Activated CD4-positive, alpha-beta T cell treated with anti-CD3 and anti-CD28 coated beads, Interleukin-2, amount 10 ng/mL, durations not matched to agents 24 days and 14 days (primary cell): Measurements from ENCODE around the gene PRKN. TPM values are rescaled to one million over a fixed set of nuclear protein-coding genes. Genes with fewer than 3 reads are reported as not detected.

Experiments used
- DNase-seq: peaks from one replicate; pipeline ENCODE4 v3.0.0; 2022
- H3K27ac Mint-ChIP-seq: one replicate; pipeline ENCODE4 v1.8.0; 2022; ENCODE audit warnings: mild to moderate bottlenecking, mixed read lengths
- H3K27me3 Mint-ChIP-seq: one replicate; pipeline ENCODE4 v1.8.0; 2022; ENCODE audit warnings: mixed read lengths
- H3K36me3 Mint-ChIP-seq: one replicate; pipeline ENCODE4 v1.8.0; 2022; ENCODE audit warnings: low read depth, mild to moderate bottlenecking, mixed read lengths
- H3K4me1 Mint-ChIP-seq: one replicate; pipeline ENCODE4 v1.8.0; 2021; ENCODE audit warnings: mixed read lengths
- H3K4me3 Mint-ChIP-seq: one replicate; pipeline ENCODE4 v1.8.0; 2022; ENCODE audit warnings: mild to moderate bottlenecking, moderate library complexity, mixed read lengths
- H3K9me3 Mint-ChIP-seq: one replicate; pipeline ENCODE4 v1.8.0; 2021; ENCODE audit warnings: mixed read lengths
- intact Hi-C: fragments of 100-400 bp; cut with micrococcal nuclease; formaldehyde crosslinking; loops from one replicate; pipeline ENCODE4 v1.15.1; 2023
- total RNA-seq: library from RNA; stranded (reverse); gene quantifications from 2 replicates; pipeline ENCODE4 v1.2.3, GENCODE V29; 2022

The PRKN gene
- total RNA-seq, 1 donor from 2014 or later = not detected

DNA sequence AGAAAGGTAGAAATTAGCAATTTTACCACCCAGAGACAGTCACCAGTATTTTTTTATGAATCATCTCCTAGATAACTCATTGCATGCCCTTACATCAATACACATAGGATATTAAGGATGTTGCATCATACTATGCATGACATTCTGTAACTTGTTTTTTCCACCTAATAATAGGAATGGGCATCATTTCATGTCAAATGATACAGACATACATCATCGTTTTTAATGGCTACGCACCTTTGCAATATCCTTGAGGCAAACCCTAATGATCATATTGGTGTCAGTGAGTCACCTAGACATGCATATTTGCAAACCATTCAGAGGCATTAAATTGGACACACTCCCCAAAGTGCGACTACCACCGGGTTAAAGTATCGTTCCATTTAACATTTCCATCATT is 1144.0 kb downstream of the PRKN start:
- no peak overlapping the region for H3K4me3 Mint-ChIP-seq
- H3K9me3 Mint-ChIP-seq = no peaks in the 10 kb centered on the region
- intact Hi-C loops = no loop called here
- H3K4me1 Mint-ChIP-seq = no peaks in the 10 kb centered on the region
- DNase-seq = no peak
- no peaks in the 10 kb centered on the region for H3K36me3 Mint-ChIP-seq
- no peaks in the 10 kb centered on the region for H3K27me3 Mint-ChIP-seq
- H3K27ac Mint-ChIP-seq = no peak overlapping the region

DNA sequence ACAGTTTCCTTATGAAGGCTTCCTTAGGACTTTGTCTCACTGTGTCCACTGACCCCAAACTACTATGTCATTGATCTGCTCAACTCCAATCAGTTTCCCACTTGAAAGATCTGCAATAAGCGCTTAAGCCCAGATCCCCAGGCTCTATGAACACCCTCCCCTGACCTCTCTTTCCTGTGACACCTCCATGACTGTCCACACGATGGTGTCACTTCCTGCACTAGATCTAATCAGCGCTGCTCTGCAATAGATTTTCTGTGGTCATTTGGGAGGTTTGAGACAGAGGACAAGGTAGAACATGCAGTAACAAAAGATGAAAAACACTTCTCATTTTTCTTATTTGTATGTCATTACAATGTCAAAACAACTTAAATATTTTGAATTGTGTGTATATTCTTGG is 1149.1 kb downstream of the PRKN start:
- no peaks in the 10 kb centered on the region for H3K27me3 Mint-ChIP-seq
- intact Hi-C loops = no loop called here
- no peaks in the 10 kb centered on the region for H3K9me3 Mint-ChIP-seq
- no peaks in the 10 kb centered on the region for H3K36me3 Mint-ChIP-seq
- H3K27ac Mint-ChIP-seq = no peak overlapping the region
- DNase-seq = no peak
- H3K4me3 Mint-ChIP-seq = no peak overlapping the region
- H3K4me1 Mint-ChIP-seq = no peaks in the 10 kb centered on the region

DNA sequence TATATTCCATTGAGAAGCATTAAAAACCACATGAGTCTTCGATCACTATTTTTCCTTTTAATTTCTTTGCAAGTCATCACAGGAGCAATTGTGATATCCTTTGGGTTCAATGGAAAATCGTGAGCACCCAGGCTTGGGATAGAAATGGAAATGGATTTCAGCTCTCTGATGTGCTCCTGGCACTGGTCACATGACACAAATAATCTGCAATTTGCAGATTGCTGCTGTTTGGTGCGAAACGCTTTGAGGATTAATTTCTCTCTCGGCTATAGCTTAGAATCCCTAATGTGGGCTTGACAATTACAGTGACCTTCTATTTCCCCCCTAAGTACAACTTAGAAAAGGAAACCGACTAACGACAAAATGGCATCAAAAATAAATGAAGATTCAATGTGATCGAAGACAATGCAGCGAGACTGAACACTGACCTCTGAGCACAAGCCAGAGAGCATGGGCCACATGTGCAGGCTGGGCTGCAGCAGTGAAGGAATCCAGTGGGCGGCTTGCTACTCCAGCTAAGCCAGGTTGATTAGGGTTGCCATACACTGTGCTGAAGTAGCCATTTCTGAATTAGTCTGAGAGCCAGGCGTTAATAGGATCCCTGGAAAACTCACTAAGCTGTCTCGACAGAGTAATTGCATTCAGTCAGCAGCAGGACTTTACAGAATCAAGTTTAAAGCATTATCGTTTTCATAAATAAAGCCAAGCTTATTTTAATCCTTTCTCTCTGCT is 1151.9 kb downstream of the PRKN start:
- no peak for DNase-seq
- intact Hi-C loops = no loop called here
- Mint-ChIP-seq H3K4me3 (no peak overlapping the region), H3K27ac (no peak overlapping the region), H3K36me3 (no peaks in the 10 kb centered on the region), H3K9me3 (no peaks in the 10 kb centered on the region), H3K4me1 (no peaks in the 10 kb centered on the region), H3K27me3 (no peaks in the 10 kb centered on the region)

DNA sequence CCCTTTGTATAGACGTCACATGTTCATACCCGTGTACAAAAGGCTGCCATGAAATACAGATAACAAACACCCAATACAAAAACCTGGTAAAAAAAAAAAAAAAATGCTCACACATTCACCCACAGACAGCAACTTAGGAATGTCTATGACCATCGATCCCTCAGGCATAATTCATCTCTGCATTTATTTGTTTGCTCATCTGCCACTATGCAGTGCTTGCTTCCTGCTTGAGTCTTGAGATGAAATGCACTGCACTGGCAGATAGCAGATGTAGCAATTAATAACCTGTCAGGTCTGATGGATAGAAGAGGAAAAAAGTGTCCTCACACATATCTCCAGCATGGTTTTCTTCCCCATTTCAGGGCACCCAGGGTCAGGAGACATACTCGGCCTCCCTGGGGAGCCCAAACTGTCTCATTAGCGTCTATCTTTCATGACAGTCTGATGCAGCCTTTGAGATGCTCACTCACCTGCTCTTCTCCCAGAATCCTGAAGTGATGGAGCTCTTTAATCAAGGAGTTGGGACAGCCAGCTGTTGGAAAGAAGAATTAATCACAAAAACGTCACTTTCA is 1158.6 kb downstream of the PRKN start:
- DNase-seq = no peak
- no peak overlapping the region for H3K27ac Mint-ChIP-seq
- intact Hi-C loops = no loop called here
- no peaks in the 10 kb centered on the region for H3K36me3 Mint-ChIP-seq
- H3K4me3 Mint-ChIP-seq = no peak overlapping the region
- no peaks in the 10 kb centered on the region for H3K9me3 Mint-ChIP-seq
- no peaks in the 10 kb centered on the region for H3K27me3 Mint-ChIP-seq
- H3K4me1 Mint-ChIP-seq = no peaks in the 10 kb centered on the region

DNA sequence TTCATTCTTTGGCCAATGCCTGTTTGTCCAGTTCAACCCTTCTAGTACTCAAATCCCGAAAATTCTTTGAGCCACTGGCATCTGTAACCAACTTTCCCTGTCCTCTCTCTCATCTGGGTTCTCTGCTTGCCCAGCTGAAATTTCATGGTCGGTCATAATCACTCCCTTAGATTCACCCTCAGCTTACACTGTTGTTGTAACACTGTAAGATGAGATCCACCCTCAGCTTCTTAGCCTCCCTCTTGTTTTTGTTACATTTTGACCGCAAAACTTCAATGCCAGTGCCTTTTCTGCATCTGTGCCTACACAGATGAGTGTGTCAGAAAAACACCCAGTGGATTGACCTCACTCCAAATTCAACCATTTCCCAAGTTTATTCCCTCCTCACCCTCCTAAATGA is 1162.6 kb downstream of the PRKN start:
- no peaks in the 10 kb centered on the region for H3K36me3 Mint-ChIP-seq
- H3K4me1 Mint-ChIP-seq = no peaks in the 10 kb centered on the region
- H3K9me3 Mint-ChIP-seq = no peaks in the 10 kb centered on the region

DNA sequence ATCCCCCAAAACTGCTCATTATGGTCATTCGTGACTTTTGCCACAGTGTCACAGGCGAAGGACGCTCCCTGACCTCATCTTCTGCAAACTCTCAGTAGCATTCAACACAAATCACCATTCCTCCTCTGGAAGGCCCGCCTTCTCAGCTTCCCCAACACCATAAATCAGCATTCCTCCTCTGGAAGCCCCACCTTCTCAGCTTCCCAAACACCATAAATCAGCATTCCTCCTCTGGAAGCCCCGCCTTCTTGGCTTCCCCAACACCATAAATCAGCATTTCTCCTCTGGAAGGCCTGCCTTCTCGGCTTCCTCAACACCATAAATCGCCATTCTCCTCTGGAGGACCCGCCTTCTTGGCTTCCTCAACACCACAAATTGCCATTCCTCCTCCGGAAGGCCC is 1165.7 kb downstream of the PRKN start:
- Mint-ChIP-seq H3K9me3 (no peaks in the 10 kb centered on the region), H3K4me3 (no peak overlapping the region), H3K27me3 (no peaks in the 10 kb centered on the region), H3K36me3 (no peaks in the 10 kb centered on the region), H3K4me1 (no peaks in the 10 kb centered on the region), H3K27ac (no peak overlapping the region)
- intact Hi-C loops = no loop called here
- no peak for DNase-seq

More for the DNA sequence above, 1162.6 kb downstream of the PRKN start:
- Mint-ChIP-seq H3K27me3 (no peaks in the 10 kb centered on the region), H3K4me3 (no peak overlapping the region), H3K27ac (no peak overlapping the region)
- intact Hi-C loops = no loop called here
- DNase-seq = no peak

DNA sequence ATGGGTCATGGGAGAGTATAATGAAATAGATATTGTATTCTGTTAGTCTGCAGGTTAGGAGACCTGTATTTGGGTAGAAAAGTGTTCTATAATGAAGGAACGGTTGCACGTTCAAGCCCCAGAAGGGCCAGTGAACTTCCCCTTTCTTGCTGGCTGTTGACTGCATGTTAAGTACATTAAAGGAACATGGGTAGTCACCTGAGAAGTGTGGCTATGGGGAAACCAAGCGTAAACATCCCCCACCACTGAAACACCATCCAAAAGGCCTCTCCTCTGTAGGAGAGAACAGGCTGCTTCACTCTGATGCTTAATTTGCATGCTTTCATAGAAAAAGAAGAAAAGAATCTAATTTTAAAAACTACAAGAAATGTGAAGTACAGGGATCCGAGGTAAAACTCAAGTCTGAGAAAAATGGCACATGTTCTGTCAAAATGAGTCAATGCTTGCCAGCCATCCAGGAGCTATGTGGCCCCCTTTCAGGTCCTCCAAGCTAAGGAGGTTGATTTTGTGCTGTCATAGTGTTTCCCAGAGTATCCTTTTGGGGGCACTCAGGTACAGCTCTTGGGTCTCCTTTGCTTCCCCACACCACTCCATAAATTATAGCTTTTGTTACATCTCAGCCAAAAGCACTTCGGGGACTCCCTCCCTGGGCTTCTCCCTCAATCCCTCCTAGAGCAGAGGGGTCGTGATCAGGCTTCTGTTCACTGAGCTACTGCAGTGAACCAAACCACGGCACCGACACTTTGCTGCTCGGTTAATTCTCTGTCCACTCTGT is 1170.0 kb downstream of the PRKN start:
- H3K27me3 Mint-ChIP-seq = no peaks in the 10 kb centered on the region
- no peaks in the 10 kb centered on the region for H3K9me3 Mint-ChIP-seq
- no peak for DNase-seq
- no peak overlapping the region for H3K27ac Mint-ChIP-seq
- intact Hi-C loops = no loop called here
- no peaks in the 10 kb centered on the region for H3K36me3 Mint-ChIP-seq
- H3K4me3 Mint-ChIP-seq = no peak overlapping the region
- H3K4me1 Mint-ChIP-seq = no peaks in the 10 kb centered on the region

DNA sequence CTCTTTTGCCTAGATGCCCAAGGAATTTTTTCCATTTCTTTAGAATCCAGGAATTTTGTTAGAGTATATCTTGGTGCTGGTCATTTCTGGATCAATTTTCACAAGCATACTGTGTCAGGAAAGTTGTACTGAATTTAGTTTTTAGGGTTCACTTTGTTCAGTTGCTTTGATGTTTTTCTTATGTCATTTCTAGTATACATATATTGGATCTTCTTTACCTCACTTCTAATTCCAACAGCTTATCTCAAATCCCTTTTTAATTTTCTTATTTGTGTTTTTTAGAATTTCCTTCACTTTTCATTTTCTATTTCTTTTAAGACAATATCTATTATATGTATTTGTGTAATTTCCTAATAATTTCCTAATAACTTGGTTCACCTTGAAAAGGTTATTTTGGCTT is 1172.7 kb downstream of the PRKN start:
- Mint-ChIP-seq H3K4me3 (no peak overlapping the region), H3K9me3 (no peaks in the 10 kb centered on the region), H3K4me1 (no peaks in the 10 kb centered on the region), H3K27me3 (no peaks in the 10 kb centered on the region), H3K36me3 (no peaks in the 10 kb centered on the region), H3K27ac (no peak overlapping the region)
- intact Hi-C loops = no loop called here
- DNase-seq = no peak

DNA sequence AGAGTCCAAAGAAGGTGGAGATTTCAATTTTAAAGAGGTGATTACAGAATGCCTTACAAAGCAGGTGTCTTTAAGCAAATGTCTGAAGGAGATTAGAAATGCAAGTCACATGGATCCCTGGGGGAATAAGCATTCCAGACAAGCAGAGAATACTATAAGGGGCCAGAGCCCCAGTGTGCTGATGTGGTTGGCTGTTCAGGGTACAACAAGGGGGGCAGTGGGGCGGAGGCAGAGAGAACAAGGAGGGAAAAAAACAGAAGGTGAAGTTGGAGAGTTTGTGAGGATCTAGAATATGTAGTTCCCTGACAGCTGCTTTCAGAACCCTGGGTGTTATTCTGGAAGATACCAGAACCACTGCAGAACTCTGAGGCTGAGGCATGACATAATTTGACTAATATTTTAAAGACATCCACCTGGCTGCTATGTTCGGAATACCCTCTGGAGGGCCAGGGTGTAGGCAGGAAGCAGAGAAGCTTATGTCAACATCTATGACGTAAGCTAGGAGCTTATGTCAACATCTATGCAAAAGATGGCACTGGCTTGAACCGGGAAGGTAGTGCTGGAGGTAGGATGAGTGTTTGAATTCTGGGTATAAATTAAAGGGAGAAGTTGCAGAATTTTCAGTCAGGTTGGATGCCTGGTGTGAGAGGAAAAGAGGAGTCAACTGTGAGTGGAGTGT is 1177.5 kb downstream of the PRKN start:
- H3K36me3 Mint-ChIP-seq = no peaks in the 10 kb centered on the region
- no peaks in the 10 kb centered on the region for H3K27me3 Mint-ChIP-seq
- no peaks in the 10 kb centered on the region for H3K9me3 Mint-ChIP-seq
- no peaks in the 10 kb centered on the region for H3K4me1 Mint-ChIP-seq
- intact Hi-C loops = no loop called here
- no peak overlapping the region for H3K27ac Mint-ChIP-seq
- DNase-seq = no peak
- H3K4me3 Mint-ChIP-seq = no peak overlapping the region

DNA sequence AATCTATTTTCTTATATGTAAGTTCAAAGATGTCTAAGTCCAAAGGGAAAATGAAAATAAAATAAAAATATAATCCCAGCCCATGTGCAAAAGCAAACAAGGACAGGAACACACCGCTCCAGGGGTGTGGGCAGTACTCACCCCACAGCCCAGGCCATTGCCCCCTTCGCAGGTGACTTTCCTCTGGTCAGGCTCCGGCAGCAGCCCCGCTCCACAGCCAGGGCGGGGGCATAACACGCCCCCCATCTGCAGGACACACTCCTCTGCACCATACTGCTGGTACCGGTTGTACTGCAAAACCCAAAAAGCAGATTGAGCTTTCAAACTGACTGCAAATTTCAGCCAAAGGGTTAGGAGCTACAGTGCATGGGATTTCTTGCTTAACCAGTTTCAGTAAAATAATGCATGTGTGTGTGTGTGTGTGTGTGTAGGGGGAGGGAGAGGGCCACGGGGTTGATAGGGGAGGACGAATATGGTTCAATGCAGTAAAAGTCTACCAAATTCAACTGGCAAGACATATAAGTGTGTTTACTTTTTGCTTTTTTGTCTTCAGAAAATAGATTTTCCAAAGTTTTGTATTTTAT is 1178.8 kb downstream of the PRKN start:
- H3K9me3 Mint-ChIP-seq = no peaks in the 10 kb centered on the region
- no peaks in the 10 kb centered on the region for H3K36me3 Mint-ChIP-seq
- intact Hi-C loops = no loop called here
- H3K4me1 Mint-ChIP-seq = no peaks in the 10 kb centered on the region
- H3K4me3 Mint-ChIP-seq = no peak overlapping the region
- DNase-seq = no peak
- H3K27ac Mint-ChIP-seq = no peak overlapping the region
- H3K27me3 Mint-ChIP-seq = no peaks in the 10 kb centered on the region

DNA sequence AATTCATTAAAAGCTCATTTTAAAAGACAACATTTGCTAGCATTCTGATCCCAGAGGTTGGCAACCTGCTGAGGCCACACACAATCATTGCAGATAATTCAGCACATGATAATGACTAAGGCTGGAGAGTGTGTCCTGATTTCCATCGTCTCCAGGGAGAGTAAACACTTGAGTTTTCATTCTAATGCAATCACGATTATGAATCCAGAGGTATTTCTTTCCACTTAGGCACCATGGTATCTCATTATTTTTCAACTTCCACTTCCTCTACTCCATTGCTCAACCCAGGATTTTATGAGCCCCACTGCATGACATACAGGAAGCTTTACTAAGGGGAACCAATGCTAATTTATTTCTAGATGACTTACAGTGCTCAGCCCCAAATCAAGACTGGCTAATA is 1179.9 kb downstream of the PRKN start:
- Mint-ChIP-seq H3K36me3 (no peaks in the 10 kb centered on the region), H3K9me3 (no peaks in the 10 kb centered on the region), H3K4me1 (no peaks in the 10 kb centered on the region), H3K4me3 (no peak overlapping the region), H3K27ac (no peak overlapping the region), H3K27me3 (no peaks in the 10 kb centered on the region)
- DNase-seq = no peak
- intact Hi-C loops = no loop called here

DNA sequence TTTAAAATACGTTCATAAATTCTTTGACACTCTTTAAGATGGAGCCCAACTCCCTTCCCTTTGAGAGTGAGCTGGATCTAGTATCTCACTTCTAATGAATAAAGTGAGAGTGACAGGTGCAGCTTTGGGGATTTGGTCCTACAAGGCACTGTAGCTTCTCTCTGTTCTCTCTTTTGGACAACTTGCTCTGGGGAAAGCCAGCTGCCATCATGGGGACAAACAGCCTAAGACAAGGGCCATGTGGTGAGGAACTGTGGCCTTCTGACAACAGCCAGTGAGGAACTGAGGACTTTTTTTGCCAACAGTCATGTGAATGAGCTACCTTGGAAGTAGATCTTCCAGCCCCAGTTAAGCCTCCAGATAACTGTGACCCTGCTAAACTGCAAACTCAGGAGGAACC is 1180.9 kb downstream of the PRKN start:
- no peaks in the 10 kb centered on the region for H3K9me3 Mint-ChIP-seq
- no peak overlapping the region for H3K4me3 Mint-ChIP-seq
- intact Hi-C loops = no loop called here
- no peak for DNase-seq
- no peak overlapping the region for H3K27ac Mint-ChIP-seq
- no peaks in the 10 kb centered on the region for H3K36me3 Mint-ChIP-seq
- no peaks in the 10 kb centered on the region for H3K4me1 Mint-ChIP-seq
- H3K27me3 Mint-ChIP-seq = no peaks in the 10 kb centered on the region

DNA sequence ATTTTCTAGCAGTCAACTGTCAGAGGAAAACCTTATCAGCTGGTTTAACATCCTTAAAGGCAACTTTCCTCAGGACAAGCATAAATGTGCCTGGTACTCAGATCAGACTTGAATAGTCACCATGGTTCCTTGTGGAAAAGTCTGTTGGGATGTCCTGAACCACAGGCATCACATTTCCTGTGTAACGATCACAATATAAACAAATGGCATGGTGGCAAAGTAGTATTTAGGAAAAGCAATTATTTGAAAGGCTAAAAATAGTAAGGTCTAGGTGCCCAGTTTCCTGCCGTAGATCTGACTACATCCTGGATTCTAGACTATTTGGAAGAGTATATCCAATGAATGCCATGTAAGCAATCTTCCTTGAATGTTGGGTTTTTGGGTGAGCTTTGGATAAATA is 1181.8 kb downstream of the PRKN start:
- Mint-ChIP-seq H3K27me3 (no peaks in the 10 kb centered on the region), H3K4me1 (no peaks in the 10 kb centered on the region), H3K36me3 (no peaks in the 10 kb centered on the region), H3K4me3 (no peak overlapping the region), H3K9me3 (no peaks in the 10 kb centered on the region), H3K27ac (no peak overlapping the region)
- no peak for DNase-seq
- intact Hi-C loops = no loop called here
